Measurements from ENCODE around the gene MMP15.

DNA sequence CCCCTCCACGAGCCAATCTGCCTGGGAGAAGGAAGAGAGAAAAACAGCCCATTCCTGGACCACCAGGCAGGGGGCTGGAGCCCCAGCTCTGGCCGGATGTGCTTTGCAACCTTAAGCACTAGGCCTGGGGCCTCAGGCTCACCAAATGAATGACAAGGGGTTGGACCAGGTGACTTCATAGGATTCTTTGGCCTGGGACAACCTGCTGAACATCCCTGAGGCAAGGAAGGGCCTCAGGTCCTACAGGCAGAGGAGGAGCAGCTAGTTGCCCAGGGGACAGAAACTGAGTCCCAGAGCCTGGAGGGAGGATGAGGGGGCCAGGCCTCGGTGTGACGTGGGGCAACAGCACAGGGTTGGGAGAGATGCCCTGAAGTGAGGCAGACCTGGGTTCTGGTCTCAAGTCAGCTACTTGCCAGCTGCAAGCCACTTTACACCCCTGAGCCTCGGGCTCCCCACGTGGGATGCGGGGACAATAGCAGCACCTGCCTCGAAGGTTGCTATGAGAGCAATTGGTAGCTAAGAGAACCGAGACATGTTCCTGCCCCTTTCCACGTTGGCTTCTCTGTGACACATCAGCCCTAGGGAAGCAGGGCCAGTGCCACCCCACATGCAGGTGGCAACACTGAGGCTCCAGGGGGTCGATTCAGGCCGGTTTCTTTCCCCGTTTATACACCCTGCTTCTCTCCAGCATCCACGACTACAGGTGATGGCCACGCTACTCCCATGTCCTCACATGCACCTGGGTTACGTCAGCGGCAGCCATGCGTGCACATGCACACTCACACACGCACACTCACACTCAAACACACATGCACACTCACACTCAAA is 61.0 kb downstream of the MMP15 start:
- no peak for TF ChIP-seq POLR2A (IDR thresholded peaks at IDR 0.05)
- TF ChIP-seq, protein P1, sequence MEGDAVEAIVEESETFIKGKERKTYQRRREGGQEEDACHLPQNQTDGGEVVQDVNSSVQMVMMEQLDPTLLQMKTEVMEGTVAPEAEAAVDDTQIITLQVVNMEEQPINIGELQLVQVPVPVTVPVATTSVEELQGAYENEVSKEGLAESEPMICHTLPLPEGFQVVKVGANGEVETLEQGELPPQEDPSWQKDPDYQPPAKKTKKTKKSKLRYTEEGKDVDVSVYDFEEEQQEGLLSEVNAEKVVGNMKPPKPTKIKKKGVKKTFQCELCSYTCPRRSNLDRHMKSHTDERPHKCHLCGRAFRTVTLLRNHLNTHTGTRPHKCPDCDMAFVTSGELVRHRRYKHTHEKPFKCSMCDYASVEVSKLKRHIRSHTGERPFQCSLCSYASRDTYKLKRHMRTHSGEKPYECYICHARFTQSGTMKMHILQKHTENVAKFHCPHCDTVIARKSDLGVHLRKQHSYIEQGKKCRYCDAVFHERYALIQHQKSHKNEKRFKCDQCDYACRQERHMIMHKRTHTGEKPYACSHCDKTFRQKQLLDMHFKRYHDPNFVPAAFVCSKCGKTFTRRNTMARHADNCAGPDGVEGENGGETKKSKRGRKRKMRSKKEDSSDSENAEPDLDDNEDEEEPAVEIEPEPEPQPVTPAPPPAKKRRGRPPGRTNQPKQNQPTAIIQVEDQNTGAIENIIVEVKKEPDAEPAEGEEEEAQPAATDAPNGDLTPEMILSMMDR (IDR thresholded peaks at IDR 0.05): no peak
